Spleen (tissue), 13 donors: Measurements from ENCODE around the gene ASL. TPM values are rescaled to one million over a fixed set of nuclear protein-coding genes. Genes with fewer than 3 reads are reported as not detected.
A peak's percentile ranks its signal among the peaks of the same experiment; 100 is the strongest.
"Not testable (repeated sequence)": the region's sequence is repeated elsewhere in the genome, so short reads cannot be mapped to it uniquely, and the experiment has no call there.

Source experiments
- DNase-seq: peaks from one replicate; pipeline ENCODE4 v3.0.0-alpha.2; 2020
- H3K27ac ChIP-seq, 8 donors: fragments of 200-600 bp; sonication (generic) in 7 of 8; 1 replicate in 4 of 8; 2 replicates in 4 of 8; pipeline versions ENCODE4 v1.5.0 to v1.8.0; 2016 to 2021; ENCODE audit warnings: inconsistent platforms in 4 of 8, mild to moderate bottlenecking in 4 of 8, moderate library complexity in 1 of 8
- H3K27me3 ChIP-seq, 7 donors: fragments of 200-600 bp; sonication (generic) in 6 of 7; replicated peaks in 1 of 7; 1 replicate in 4 of 7; 2 replicates in 3 of 7; pipeline versions ENCODE4 v1.5.0 to v1.8.0; 2016 to 2021; ENCODE audit warnings: inconsistent platforms in 3 of 7, mild to moderate bottlenecking in 1 of 7
- H3K36me3 ChIP-seq, 6 donors: fragments of 200-600 bp; sonication (generic) in 5 of 6; 1 replicate in 4 of 6; 2 replicates in 2 of 6; pipeline versions ENCODE4 v1.5.0 to v1.8.0; 2016 to 2021; ENCODE audit warnings: inconsistent platforms in 2 of 6
- H3K4me1 ChIP-seq, 6 donors: fragments of 200-600 bp; sonication (generic) in 5 of 6; 1 replicate in 3 of 6; 2 replicates in 3 of 6; pipeline versions ENCODE4 v1.5.0 to v1.8.0; 2016 to 2021; ENCODE audit warnings: inconsistent platforms in 3 of 6
- H3K4me3 ChIP-seq, 8 donors: fragments of 200-600 bp; sonication (generic) in 7 of 8; 1 replicate in 4 of 8; 2 replicates in 4 of 8; pipeline versions ENCODE4 v1.5.0 to v1.8.0; 2016 to 2021; ENCODE audit warnings: inconsistent platforms in 4 of 8, mild to moderate bottlenecking in 4 of 8, moderate library complexity in 2 of 8
- H3K9me3 ChIP-seq, 8 donors: fragments of 200-600 bp; sonication (generic) in 7 of 8; 1 replicate in 4 of 8; 2 replicates in 4 of 8; pipeline versions ENCODE4 v1.5.0 to v1.8.0; 2016 to 2021; ENCODE audit warnings: inconsistent platforms in 4 of 8
- POLR2A ChIP-seq, 3 donors: fragments of 450-650 bp; IDR thresholded peaks; one replicate each; pipeline ENCODE4 v1.5.1; 2017; ENCODE audit warnings: antibody characterized with exemption in 3 of 3, mild to moderate bottlenecking in 1 of 3
- POLR2AphosphoS5 ChIP-seq, 3 donors: sonication (generic); formaldehyde crosslinking; IDR thresholded peaks; one replicate each; pipeline ENCODE4 v1.5.1; 2017; ENCODE audit warnings: antibody characterized with exemption in 3 of 3
- WGBS, 5 donors: extraction: QIAGEN DNeasy Blood & Tissue Kit in 3 of 5; methylation state at CpG; one replicate each; pipeline versions ENCODE4 v1.1.5 to v1.1.7; 2013 to 2018; 5-methylcytosine and 5-hydroxymethylcytosine counted together
- intact Hi-C: fragments of 100-400 bp; cut with DNase I; formaldehyde crosslinking; loops from one replicate; pipeline ENCODE4 v1.15.0; 2023; ENCODE audit warnings: low total_unique reads
- long read RNA-seq, 2 donors: transcript quantifications; one replicate each; lab custom pipeline, GENCODE V29; 2026
- polyA plus RNA-seq, 3 donors: library from polyadenylated mRNA; stranded (reverse); fragments of 200-250 nt; gene quantifications; one replicate each; pipeline ENCODE4 v1.2.1, GENCODE V29; 2013
- total RNA-seq, 7 donors: library from RNA; depleted of rRNA in 3 of 7; stranded (reverse); fragments of >200 nt in 3 of 7; fragmentation: NEBNext Ultra II Directional in 4 of 7; extraction: Animal tissue kit (Norgen Biotek cat#: 25700) in 4 of 7; gene quantifications; one replicate each; pipeline versions ENCODE4 v1.1.0 to v1.2.1, GENCODE V29; 2016 to 2021
- TF ChIP-seq, protein P1 (sequence below), 11 experiments: fragments of 200-600 bp in 7 of 11; fragments of 450-650 bp in 4 of 11; sonication (generic) in 4 of 11; IDR thresholded peaks in 8 of 11; conservative IDR thresholded peaks in 3 of 11; 1 replicate in 7 of 11; 2 replicates in 4 of 11; pipeline versions ENCODE4 v1.4.0 to v1.8.0; 2016 to 2021; ENCODE audit warnings: antibody characterized with exemption in 11 of 11, inconsistent platforms in 4 of 11, mild to moderate bottlenecking in 1 of 11
- donor health status: healthy with polysubstance abuse.
- donor health status: DM: no; HTN: no; CAD: no; lungs with moderate emphysema.
- donor health status: DM: no; HTN: no; CAD: no.
- donor health status: Bipolar disorder and iron deficiency.
- donor health status: healthy.
- donor health status: DM: no; HTN: no; CAD: no.
- donor health status: DM: yes; HTN: yes; CAD: no.

Gene ASL
- 10 to 100 TPM; 30.9 to 45.1 (median 39.3) TPM for total RNA-seq
- polyA plus RNA-seq = 10 to 100 TPM; 24.6 to 56.4 (median 51.2) TPM
- long read RNA-seq, donor 1, partial matches to known transcripts = 7 of 12 reads
- long read RNA-seq, donor 1, other reads (novel, unspliced or antisense) = 0 of 12 reads
- long read RNA-seq, donor 2, partial matches to known transcripts = 0 of 1 reads
- long read RNA-seq, donor 2, other reads (novel, unspliced or antisense) = 0 of 1 reads

DNA sequence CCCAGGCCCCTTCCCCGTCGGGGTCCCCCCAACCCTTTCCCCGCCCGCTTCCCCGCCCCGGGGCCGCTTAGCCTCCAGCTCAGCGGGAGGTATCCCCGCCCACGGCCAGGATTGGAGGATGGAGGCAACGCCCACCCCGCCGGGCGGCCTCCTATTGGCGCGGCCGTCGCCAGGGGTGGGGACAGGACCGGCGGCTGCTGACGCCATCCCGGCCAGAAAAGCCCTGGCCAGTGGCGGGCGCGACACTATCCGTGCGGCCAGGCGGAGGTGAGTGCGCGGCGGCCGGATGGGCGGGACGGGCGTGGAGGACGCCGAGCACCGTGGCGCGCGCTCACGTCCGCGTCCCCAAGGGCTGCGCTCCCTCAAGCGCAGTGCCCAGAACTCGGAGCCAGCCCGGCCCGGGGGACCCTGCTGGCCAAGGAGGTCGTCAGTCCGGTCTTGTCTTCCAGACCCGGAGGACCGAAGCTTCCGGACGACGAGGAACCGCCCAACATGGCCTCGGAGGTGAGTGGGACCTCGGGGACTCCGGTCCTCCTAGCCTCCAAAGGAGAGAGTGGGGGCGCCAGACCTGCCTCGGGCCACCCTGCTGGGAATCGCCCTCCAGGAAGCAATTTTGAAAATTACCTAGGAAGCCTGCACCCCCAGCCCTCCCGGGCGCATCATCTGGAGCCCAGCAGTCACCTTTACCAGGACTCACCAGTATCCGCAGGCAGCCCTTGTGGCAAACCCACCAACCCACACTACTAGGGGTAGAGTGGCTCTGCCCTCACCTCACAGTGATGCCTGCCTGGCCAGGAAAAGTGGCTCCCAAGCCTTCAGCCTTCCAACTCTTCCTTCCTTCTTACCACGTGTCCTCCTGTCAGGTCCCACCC, at the start of gene ASL:
TSS of gene ASL (plus strand) at position 230 of the 872 bp plus-strand sequence. CDS start at position 493, 263 bp downstream.
- no peaks in the 10 kb centered on the region for H3K9me3 ChIP-seq
- intact Hi-C loops = no loop called here
- H3K4me1 ChIP-seq = peaks cover 8 to 34% (median 21%) of the 10 kb centered on the region in 6 donors
- peak; percentile 97 for DNase-seq
- no peaks in the 10 kb centered on the region for H3K27me3 ChIP-seq
- WGBS, 5 donors = 0 to 1% (median 1%) methylated on average over 21 to 67 of the region's 67 CpGs
- peak within 1 kb of the TSS; percentile 58 to 93 (median 84) for H3K4me3 ChIP-seq
- peak within 1 kb of the TSS; percentile 27 to 91 (median 86) for H3K27ac ChIP-seq
- peaks cover 0 to 27% (median 0%) of the 10 kb centered on the region in 6 donors for H3K36me3 ChIP-seq
- peak; percentile 97 to 98 (median 97) for TF ChIP-seq POLR2AphosphoS5 (IDR thresholded peaks at IDR 0.05)
- TF ChIP-seq POLR2A (IDR thresholded peaks at IDR 0.05) = peak in 1 of 3 donors; percentile 27
- TF ChIP-seq, protein P1, sequence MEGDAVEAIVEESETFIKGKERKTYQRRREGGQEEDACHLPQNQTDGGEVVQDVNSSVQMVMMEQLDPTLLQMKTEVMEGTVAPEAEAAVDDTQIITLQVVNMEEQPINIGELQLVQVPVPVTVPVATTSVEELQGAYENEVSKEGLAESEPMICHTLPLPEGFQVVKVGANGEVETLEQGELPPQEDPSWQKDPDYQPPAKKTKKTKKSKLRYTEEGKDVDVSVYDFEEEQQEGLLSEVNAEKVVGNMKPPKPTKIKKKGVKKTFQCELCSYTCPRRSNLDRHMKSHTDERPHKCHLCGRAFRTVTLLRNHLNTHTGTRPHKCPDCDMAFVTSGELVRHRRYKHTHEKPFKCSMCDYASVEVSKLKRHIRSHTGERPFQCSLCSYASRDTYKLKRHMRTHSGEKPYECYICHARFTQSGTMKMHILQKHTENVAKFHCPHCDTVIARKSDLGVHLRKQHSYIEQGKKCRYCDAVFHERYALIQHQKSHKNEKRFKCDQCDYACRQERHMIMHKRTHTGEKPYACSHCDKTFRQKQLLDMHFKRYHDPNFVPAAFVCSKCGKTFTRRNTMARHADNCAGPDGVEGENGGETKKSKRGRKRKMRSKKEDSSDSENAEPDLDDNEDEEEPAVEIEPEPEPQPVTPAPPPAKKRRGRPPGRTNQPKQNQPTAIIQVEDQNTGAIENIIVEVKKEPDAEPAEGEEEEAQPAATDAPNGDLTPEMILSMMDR (IDR thresholded peaks at IDR 0.05 in 8 of 11, conservative IDR thresholded peaks at IDR 0.05 in 3 of 11) = peak in 1 of 11 experiments; percentile 44

DNA sequence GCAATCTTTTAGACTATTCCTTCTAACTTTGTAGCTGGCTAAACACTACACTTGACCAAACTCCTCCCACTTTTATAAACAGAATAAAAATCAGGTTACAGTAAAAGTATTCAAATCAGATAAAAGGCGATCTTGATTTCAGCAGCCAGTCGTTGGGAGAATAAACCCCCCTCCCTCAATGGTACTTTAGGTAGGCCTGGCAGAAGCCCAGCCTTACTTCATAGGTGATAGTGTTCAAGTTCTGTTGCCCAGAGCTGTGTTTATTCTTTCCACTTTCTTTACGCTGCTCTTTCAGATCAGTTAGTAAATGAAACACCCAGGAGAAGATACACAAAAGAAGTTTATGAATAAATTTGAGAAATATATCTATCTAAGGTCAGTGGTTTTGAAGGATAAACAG, 47.3 kb upstream of the ASL start:
- intact Hi-C loops, H3K9me3 ChIP-seq, H3K27me3 ChIP-seq, H3K4me3 ChIP-seq, H3K36me3 ChIP-seq, H3K27ac ChIP-seq, DNase-seq: not testable (repeated sequence)
- H3K4me1 ChIP-seq = peaks cover 0 to 11% (median 4%) of the 10 kb centered on the region in 6 donors
- 53 to 73% (median 61%) methylated on average over 3 of the region's 3 CpGs for WGBS, 5 donors

DNA sequence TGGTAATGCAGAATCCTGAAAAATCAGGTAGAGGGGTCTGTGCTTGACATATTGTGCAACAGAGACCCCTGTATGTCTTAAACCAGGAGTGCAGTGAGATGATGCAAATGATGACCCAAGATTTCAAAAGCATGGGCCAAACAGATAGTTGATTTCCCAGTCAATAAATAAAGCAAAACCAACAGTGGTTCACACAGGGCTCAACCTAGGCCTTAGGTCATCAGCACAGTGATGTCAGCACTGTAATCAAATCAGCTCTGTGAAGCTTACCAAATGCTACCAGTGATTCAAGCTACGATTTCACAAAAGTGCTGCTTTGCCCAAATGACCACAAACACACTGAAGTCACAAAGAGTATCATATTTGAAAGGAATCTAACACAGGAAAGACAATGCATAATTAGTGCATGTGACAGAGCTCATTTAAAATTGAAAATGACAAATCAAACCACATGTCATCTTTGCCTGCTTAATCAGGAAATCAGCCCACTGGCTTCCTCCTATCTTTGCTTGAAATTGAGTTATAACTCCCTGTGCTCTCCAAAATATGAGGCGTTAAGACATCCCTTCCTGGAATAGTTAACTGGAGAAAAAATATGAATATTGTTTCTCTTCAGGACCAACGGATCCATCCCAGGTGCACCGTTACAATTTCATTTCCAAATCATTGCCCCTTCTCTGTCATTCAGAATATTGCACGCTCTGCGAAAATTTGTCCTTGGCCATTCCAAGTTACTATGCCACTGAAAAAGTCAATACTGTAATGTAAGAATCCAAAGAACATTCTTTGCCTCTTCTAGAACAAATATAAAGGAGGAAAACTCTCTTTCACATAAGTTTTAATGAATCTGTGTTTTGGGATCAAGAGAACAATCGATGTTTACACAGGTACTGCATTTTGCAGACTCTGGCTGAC, 41.9 kb upstream of the ASL start:
- H3K9me3 ChIP-seq = no peaks in the 10 kb centered on the region
- no peak overlapping the region for H3K27ac ChIP-seq
- peaks cover 0 to 22% (median 8%) of the 10 kb centered on the region in 6 donors for H3K4me1 ChIP-seq
- intact Hi-C loops = no loop called here
- no peaks in the 10 kb centered on the region for H3K27me3 ChIP-seq
- 69 to 83% (median 74%) methylated on average over 7 of the region's 7 CpGs for WGBS, 5 donors
- TF ChIP-seq, protein P1 (IDR thresholded peaks at IDR 0.05 in 8 of 11, conservative IDR thresholded peaks at IDR 0.05 in 3 of 11) = no peak
- TF ChIP-seq POLR2AphosphoS5 (IDR thresholded peaks at IDR 0.05) (no peak), POLR2A (IDR thresholded peaks at IDR 0.05) (no peak)
- no peak for DNase-seq
- H3K4me3 ChIP-seq = no peak overlapping the region
- no peaks in the 10 kb centered on the region for H3K36me3 ChIP-seq

DNA sequence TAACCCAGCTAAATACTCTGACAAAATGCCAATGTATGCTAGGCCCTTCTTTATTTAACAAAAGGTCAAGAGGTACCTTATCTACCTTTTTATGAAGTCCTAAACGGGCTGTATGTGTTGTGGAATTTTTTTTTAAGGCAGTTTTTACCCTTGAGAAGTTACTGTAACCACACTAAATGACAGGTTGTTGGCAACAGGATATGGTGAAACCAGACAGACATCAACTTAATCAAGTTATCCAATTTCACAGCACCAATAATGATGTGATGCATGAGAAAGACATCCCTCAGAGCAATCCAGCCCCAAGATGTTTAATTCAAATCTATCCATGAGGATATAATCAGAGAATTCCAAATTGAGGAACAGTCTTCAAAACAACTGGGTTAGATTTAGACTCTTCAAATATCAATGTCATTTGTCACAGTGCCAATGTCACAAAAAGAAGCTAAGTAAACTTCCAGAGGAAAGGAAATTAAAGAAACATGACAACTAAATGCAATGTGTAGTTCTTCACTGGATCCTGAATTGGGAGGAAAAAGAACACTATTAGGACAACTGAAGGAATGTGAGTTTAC, 41.1 kb upstream of the ASL start:
- peaks cover 0 to 22% (median 8%) of the 10 kb centered on the region in 6 donors for H3K4me1 ChIP-seq
- H3K4me3 ChIP-seq, intact Hi-C loops, H3K27me3 ChIP-seq, DNase-seq, H3K27ac ChIP-seq, H3K9me3 ChIP-seq, H3K36me3 ChIP-seq: not testable (repeated sequence)
- 5 to 19% (median 13%) methylated on average over 1 of the region's 1 CpG for WGBS, 5 donors
